Measurements from ENCODE around the gene ETHE1.

ETHE1 gene

GRCh38 chr19:43505186-43505456 is 21.9 kb downstream of the ETHE1 start:
- Histone ChIP-seq H3K4me1 (ENCODE audit: insufficient read depth, poor library complexity, severe bottlenecking) (no peaks in the 10 kb centered on the region), H3K27me3 (ENCODE audit: insufficient read depth, poor library complexity, severe bottlenecking) (no peaks in the 10 kb centered on the region), H3K36me3 (ENCODE audit: low read depth) (peaks cover 28% of the 10 kb centered on the region), H3K27ac (ENCODE audit: poor library complexity, severe bottlenecking) (peak overlapping the region; percentile 32), H3K9me3 (ENCODE audit: severe bottlenecking) (no peaks in the 10 kb centered on the region), H3K4me3 (ENCODE audit: severe bottlenecking) (no peak overlapping the region)
- TF ChIP-seq, protein P1, sequence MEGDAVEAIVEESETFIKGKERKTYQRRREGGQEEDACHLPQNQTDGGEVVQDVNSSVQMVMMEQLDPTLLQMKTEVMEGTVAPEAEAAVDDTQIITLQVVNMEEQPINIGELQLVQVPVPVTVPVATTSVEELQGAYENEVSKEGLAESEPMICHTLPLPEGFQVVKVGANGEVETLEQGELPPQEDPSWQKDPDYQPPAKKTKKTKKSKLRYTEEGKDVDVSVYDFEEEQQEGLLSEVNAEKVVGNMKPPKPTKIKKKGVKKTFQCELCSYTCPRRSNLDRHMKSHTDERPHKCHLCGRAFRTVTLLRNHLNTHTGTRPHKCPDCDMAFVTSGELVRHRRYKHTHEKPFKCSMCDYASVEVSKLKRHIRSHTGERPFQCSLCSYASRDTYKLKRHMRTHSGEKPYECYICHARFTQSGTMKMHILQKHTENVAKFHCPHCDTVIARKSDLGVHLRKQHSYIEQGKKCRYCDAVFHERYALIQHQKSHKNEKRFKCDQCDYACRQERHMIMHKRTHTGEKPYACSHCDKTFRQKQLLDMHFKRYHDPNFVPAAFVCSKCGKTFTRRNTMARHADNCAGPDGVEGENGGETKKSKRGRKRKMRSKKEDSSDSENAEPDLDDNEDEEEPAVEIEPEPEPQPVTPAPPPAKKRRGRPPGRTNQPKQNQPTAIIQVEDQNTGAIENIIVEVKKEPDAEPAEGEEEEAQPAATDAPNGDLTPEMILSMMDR (IDR thresholded peaks at IDR 0.05; ENCODE audit: poor library complexity, severe bottlenecking) = no peak
- DNase-seq (ENCODE audit: low spot score) (no peak), ATAC-seq (ENCODE audit: low read depth) (no peak)

- Histone ChIP-seq H3K36me3 (ENCODE audit: low read depth) (peaks cover 22% of the 10 kb centered on the region), H3K4me1 (ENCODE audit: insufficient read depth, poor library complexity, severe bottlenecking) (no peaks in the 10 kb centered on the region), H3K27ac (ENCODE audit: poor library complexity, severe bottlenecking) (peak within 1 kb of the TSS; percentile 32), H3K4me3 (ENCODE audit: severe bottlenecking) (peak within 1 kb of the TSS; percentile 65), H3K27me3 (ENCODE audit: insufficient read depth, poor library complexity, severe bottlenecking) (no peaks in the 10 kb centered on the region), H3K9me3 (ENCODE audit: severe bottlenecking) (no peaks in the 10 kb centered on the region)
- ATAC-seq (ENCODE audit: low read depth) (peak; percentile 49), DNase-seq (ENCODE audit: low spot score) (no peak)
- TF ChIP-seq, protein P1 (IDR thresholded peaks at IDR 0.05; ENCODE audit: poor library complexity, severe bottlenecking) = no peak
Measured at GRCh38 chr19:43504426-43505185, 22.4 kb downstream of the ETHE1 start, which contains the start of gene PHLDB3. TSS of gene PHLDB3 (minus strand) at chr19:43504746. CDS start at chr19:43504118, 628 bp downstream.

DNA sequence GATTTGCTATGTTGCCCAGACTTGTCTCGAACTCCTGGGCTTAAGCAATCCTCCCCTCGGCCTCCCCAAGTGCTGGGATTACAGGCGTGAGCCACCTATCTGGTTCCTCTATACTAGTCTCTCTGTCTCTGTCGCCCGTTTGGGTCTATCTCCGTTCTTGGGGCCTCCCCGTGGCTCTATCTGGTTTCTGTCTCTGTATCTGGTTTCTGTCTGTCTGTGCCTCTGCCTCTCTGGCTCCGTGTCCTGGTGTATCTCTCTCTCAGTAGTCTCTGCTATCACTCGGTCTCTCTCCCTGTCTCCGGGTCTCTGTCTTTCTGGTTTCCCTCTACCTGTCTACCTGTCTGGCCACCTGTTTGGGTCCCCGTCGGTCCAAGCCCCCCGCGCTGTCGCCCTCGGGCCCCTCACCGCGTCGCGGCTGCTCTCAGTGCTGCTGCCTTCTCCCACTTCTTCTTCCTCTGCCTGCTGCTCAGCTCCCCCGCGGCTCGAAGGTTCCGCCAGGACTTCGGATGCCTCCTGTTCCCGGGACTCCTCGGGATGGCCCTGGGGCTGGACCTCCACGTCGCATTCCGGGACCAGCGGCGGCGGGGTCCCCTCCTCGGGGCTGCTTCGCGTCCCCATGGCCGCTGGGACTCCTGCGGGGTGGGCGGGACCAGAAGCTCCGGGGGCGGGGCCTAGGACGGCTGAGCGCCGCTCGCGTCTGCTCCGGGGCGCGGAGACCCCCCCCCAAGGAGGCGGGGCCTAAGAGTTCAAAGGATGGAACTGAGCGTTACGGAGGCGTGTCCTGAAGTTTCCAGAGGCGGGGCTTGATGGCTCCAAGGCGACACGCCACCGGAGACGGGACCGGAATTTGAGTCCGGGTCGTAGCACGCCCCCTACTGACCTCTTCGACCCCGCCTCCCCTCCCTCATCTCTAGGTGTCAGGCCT is 23.2 kb downstream of the ETHE1 start:
- Histone ChIP-seq H3K4me1 (ENCODE audit: insufficient read depth, poor library complexity, severe bottlenecking) (no peaks in the 10 kb centered on the region), H3K9me3 (ENCODE audit: severe bottlenecking) (no peaks in the 10 kb centered on the region), H3K36me3 (ENCODE audit: low read depth) (peaks cover 17% of the 10 kb centered on the region), H3K27me3 (ENCODE audit: insufficient read depth, poor library complexity, severe bottlenecking) (no peaks in the 10 kb centered on the region), H3K4me3 (ENCODE audit: severe bottlenecking) (peak overlapping the region; percentile 65), H3K27ac (ENCODE audit: poor library complexity, severe bottlenecking) (peak overlapping the region; percentile 32)
- ATAC-seq (ENCODE audit: low read depth) (peak; percentile 86), DNase-seq (ENCODE audit: low spot score) (peak; percentile 92)
- TF ChIP-seq, protein P1 (IDR thresholded peaks at IDR 0.05; ENCODE audit: poor library complexity, severe bottlenecking) = peak; percentile 25

DNA sequence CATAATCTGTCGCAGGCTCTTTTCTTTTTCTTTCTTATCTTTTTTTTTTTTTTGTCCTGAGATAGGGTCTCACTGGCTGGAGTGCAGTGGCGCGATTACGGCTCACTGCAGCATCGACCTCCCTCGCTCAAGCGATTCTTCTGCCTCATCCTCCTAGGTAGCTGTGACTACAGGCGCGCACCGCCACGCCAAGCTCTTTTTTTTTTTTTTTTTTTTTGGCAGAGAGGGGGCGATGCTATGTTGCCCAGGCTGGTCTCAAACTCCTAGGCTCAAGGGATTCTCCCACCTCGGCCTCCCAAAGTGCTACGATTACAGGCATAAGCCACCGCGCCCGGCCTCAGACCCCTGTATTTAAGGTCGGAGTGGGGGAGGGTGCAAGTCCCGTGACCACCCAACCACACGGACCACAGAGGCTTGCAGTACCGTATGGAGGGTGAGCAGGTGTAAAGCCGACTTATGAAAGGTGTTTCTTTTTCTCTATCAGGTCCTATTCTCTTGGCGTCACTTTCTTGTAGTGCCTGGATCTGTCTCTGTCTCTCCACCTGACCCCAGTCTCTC is 24.5 kb downstream of the ETHE1 start:
- Histone ChIP-seq H3K36me3 (ENCODE audit: low read depth) (peaks cover 9% of the 10 kb centered on the region), H3K27ac (ENCODE audit: poor library complexity, severe bottlenecking) (no peak overlapping the region), H3K27me3 (ENCODE audit: insufficient read depth, poor library complexity, severe bottlenecking) (no peaks in the 10 kb centered on the region), H3K9me3 (ENCODE audit: severe bottlenecking) (no peaks in the 10 kb centered on the region), H3K4me3 (ENCODE audit: severe bottlenecking) (no peak overlapping the region), H3K4me1 (ENCODE audit: insufficient read depth, poor library complexity, severe bottlenecking) (no peaks in the 10 kb centered on the region)
- DNase-seq (ENCODE audit: low spot score) = no peak
- TF ChIP-seq, protein P1 (IDR thresholded peaks at IDR 0.05; ENCODE audit: poor library complexity, severe bottlenecking) = no peak
- ATAC-seq (ENCODE audit: low read depth) = no peak

Data from RWPE2 (cell line).